Left cardiac atrium (tissue), 4 donors: ENCODE measurements around the gene PDZD2. TPM values are rescaled to one million over a fixed set of nuclear protein-coding genes. Genes with fewer than 3 reads are reported as not detected.

Experiments used
- ATAC-seq, 2 donors: fragments of 200-7000 bp; cut with Tn5 transposase; one replicate each; pipeline ENCODE4 v1.9.1; 2020; ENCODE audit warnings: mild to moderate bottlenecking in 2 of 2, moderate library complexity in 2 of 2
- DNase-seq: peaks from one replicate; pipeline ENCODE4 v3.0.0-alpha.2; 2020
- intact Hi-C, 2 donors: fragments of 100-400 bp; cut with DNase I; formaldehyde crosslinking; loops; one replicate each; pipeline versions ENCODE4 v1.14.1 to v1.15.1; 2022 to 2023
- total RNA-seq, 2 donors: library from RNA; stranded (reverse); fragmentation: NEBNext Ultra II Directional; extraction: Animal tissue kit (Norgen Biotek cat#: 25700); gene quantifications; one replicate each; pipeline ENCODE4 v1.2.1, GENCODE V29; 2021
- donor health status: DM: no; HTN: yes; CAD: no.
- donor health status: DM: no; HTN: yes; CAD: no; lungs with severe emphysema.
- donor health status: DM: yes; HTN: yes; CAD: no.
- donor health status: Dilated cardiomyopathy.

PDZD2 gene
- total RNA-seq, 2 donors from 2014 or later, result 66.2 to 77.3 TPM

DNA sequence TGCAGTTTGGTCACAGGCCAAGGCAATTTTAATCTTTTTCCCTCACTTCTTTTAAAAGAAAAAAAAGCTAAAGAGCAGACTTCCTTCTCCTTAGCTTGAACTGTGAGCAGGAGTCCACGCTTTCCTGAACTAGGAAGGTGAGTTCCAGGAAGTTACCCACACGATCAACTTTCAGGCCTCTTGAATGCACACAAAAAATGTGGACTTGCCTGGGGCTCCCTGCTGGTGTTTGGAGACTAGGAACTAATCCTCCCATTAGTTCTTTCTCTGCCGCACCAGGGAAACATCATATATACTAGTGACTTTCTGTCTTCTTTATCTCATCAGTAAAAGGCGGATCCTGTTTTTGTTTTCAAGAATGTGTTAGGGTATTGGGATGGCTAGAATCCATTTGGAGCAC lies 295.2 kb downstream of the PDZD2 start:
- DNase-seq (no peak), ATAC-seq (no peak)
- intact Hi-C loops, result loop anchor here in 1 of 2 donors (10.0 kb wide), 1 partner anchor 99 kb away; no protein-coding TSS in a partner anchor

DNA sequence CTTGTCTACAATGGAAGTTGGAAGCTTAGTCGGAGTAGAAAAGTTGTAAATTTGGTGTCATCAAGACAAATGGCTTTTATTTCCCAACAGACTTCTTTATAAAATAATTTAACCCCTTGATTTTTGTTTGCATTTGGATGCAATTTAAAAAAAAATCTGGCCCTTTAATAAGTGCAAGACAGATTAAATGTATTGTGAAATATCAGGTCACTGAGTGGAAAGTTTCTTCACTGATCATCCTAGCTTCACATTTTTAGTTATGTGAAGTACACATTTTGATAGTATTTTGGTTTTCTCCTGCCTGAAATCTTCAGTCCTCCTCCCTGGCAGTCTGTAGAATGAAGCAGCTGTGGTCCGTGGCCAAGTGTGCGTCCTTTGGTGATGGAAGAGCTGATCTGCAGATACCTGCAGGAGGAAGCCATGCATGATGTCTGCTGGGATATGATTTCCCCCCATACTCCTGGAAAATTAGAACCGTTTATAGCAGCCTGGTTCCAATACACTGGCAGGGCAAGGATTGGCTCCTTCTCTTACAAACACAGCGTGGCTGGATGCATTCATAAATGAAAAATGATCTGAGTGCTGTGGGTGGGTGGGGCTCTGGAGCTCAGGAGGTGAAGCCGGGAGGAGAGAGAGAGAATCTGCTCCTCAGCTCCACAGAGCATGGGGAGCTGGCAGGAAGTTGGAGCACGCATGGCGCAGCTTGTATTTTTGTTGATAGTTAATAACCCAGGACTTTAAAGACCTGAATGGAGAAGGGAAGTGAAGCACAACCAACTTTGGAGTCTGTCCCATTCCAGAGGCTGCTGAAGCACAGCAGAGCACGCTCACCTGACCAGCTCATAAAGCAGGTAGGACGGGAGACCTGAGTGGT lies 296.8 kb downstream of the PDZD2 start:
- intact Hi-C loops, result loop anchor here in 1 of 2 donors (10.0 kb wide), 1 partner anchor 101 kb away; no protein-coding TSS in a partner anchor
- no peak for DNase-seq
- ATAC-seq, result peak; percentile 67 to 79

DNA sequence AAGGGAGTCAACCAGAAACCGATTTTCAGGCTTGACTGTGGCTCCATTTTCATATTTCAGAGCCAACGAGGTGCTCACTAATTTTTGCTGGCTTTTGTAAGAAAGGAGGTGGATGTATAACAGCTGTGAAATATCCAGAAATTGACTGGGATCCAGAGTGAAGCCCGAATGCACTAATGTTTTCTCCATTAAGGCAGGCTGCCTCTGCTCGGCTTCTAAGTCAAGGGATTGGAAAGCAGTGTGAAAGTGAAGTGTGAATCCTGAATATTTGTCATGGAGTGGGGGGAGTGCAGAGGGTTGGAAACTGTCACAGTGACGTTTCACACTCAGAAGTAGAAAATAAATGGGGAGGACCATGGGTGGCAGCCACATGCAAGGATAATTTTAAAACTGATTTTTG lies 297.8 kb downstream of the PDZD2 start:
- ATAC-seq, result peak in 1 of 2 donors; percentile 9
- no peak for DNase-seq
- intact Hi-C loops, result loop anchor here in 1 of 2 donors (10.0 kb wide), 1 partner anchor 102 kb away; no protein-coding TSS in a partner anchor

GRCh38 chr5:31937226-31937625 lies 298.3 kb downstream of the PDZD2 start:
- ATAC-seq (peak in 1 of 2 donors; percentile 67), DNase-seq (no peak)
- intact Hi-C loops, result loop anchor here in 1 of 2 donors (10.0 kb wide), 1 partner anchor 102 kb away; no protein-coding TSS in a partner anchor

GRCh38 chr5:31937703-31938102 lies 298.8 kb downstream of the PDZD2 start:
- intact Hi-C loops, result loop anchor here in 1 of 2 donors (10.0 kb wide), 1 partner anchor 103 kb away; no protein-coding TSS in a partner anchor
- DNase-seq, result no peak
- no peak for ATAC-seq

DNA sequence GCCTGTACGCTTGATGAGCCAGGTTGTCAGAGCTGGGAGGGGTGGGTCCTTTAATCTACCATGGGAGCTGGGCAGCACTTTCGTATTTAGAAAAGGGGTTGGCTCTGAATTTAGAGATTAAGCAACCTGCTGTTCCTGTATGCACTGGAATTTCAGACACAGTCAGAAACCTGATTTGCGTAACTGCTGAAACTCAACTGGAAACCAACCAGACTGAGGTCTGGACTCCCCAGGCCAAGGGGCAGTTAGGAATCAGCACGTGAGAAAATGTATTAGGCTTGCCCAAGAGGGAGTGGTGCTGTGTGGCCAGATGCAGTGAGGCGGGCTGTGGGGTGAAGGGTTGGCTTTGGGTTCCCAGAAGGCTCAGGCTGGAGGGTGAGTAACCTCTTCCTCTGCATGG lies 300.2 kb downstream of the PDZD2 start:
- intact Hi-C loops, result loop anchor here in 1 of 2 donors (10.0 kb wide), 1 partner anchor 104 kb away; no protein-coding TSS in a partner anchor
- peak; percentile 81 to 88 for ATAC-seq
- peak; percentile 29 for DNase-seq

- intact Hi-C loops, result no loop called here
- DNase-seq (no peak), ATAC-seq (no peak)
These were observed 302.3 kb downstream of the PDZD2 start for GRCh38 chr5:31941151-31941755.

DNA sequence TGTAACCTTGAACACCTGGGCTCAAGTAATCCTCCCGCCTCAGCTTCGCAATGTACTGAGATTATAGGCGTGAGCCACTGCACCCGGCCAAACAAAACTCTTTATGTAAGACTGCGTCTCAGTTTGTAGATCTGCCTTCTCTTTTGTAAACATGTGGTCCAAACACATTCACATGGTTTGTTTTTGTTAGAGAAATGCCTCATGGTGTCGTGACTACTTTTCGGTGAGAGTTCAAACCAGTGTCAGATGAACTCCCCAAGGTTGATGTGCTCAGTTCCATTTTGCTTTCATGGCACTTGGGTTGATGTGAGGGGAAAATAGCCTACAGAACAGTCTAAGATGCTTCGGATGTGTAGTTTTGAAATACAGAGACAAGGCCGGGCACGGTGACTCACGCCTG lies 303.6 kb downstream of the PDZD2 start:
- no peak for ATAC-seq
- DNase-seq, result no peak
- intact Hi-C loops, result no loop called here

GRCh38 chr5:31944684-31945445 lies 305.9 kb downstream of the PDZD2 start:
- ATAC-seq (peak in 1 of 2 donors; percentile 17), DNase-seq (no peak)
- intact Hi-C loops, result no loop called here

DNA sequence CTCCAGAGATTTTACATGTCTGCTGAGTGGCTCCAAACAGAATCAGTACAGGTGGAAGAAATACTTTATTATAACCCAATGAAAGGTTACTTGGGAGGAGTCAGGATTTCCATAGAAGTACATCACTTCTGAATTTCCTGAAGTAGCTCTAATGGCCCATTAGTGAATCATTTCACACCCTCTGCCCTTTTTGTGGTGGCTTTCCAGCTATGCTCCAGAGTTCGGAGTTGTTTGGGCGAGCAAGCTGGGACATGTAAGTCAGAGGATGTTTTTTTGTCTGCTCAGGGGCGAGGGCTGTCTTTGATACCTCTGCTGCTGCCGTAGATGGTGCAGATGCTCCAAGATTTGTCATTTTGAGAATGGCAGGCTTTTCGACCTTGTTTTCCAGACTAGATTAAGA lies 309.1 kb downstream of the PDZD2 start:
- no peak for ATAC-seq
- DNase-seq, result no peak
- intact Hi-C loops, result no loop called here

- ATAC-seq, result no peak
- intact Hi-C loops, result no loop called here
- no peak for DNase-seq
These were observed 313.1 kb downstream of the PDZD2 start for GRCh38 chr5:31952067-31952466.

- intact Hi-C loops, result no loop called here
- DNase-seq, result no peak
- ATAC-seq, result no peak
These were observed 315.2 kb downstream of the PDZD2 start for GRCh38 chr5:31954091-31954490.

DNA sequence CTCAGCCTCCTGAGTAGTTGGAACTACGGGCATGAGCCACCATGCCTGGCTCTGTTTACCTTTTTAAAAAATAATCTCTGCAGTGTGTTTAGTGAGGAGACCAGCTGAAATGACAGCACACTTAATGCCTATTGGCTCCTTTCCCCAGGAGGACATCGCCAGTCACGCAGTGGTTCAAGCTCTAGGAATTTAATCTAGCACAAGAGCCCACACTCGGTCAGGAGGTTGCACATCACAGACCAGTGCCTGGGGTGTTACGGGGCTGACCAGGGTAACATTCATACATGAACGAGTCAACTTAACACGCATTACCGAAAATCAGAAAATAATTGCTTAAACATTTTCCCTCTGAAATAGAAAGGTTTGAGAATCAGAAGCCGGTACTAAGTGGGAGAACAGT lies 318.2 kb downstream of the PDZD2 start:
- ATAC-seq (peak; percentile 71 to 87), DNase-seq (no peak)
- intact Hi-C loops, result no loop called here

- intact Hi-C loops, result no loop called here
- ATAC-seq (peak; percentile 84 to 92), DNase-seq (peak; percentile 31)
These were observed 323.4 kb downstream of the PDZD2 start for GRCh38 chr5:31962351-31962751.

GRCh38 chr5:31962871-31963307 lies 324.0 kb downstream of the PDZD2 start:
- peak in 1 of 2 donors; percentile 40 for ATAC-seq
- DNase-seq, result no peak
- intact Hi-C loops, result no loop called here

DNA sequence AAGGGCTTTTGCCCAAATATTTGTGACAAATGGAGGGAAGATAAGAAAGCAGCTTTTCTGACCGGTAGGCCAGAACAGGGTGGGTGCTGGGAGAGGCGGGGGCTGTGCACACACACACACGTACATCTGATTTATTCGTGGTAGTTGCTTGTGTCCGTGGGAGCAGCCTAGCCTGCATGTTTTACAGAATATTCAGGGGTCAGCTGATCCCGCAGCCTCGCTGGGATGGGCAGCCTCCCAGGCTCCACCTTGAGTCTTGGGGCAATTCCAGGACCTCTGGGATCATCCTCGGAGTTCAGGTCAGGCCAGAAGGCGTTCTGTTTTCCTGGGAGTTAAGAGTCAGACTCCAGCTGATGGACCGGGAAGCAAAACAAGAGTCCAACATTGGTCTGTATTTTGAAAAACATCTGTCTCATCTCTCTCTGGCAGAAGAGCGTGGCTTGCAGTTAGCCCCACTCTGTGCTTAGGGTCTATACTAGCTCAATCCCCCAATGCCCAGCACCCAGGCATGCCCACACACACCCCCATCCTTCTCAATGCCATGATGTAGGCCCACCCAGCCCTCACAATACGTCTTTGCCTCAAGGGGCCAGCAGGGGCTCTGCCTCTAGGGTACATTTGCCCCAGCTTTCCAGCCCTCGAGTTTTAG lies 324.6 kb downstream of the PDZD2 start:
- ATAC-seq (peak; percentile 21 to 82), DNase-seq (peak; percentile 29)
- intact Hi-C loops, result no loop called here

GRCh38 chr5:31964007-31964360 lies 325.1 kb downstream of the PDZD2 start:
- ATAC-seq, result no peak
- DNase-seq, result no peak
- intact Hi-C loops, result no loop called here

DNA sequence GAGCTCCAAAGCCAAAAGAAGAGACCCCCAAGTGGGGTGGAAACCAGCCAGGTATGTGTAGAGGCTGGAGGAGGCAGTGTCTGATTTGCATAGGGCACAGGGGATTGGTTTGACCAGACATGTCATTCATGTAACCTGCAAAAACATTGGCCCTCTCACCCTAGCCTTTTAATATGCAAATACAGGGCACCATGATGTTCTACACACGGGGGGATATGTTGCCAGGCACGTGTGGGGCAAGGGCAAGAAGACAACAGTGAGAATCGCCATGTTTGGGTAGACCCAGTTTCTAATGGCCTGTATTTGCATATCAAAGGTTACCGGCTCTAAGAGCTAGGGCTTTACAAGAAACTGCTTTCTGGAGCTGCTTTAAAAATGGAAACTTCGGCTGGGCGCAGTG lies 326.3 kb downstream of the PDZD2 start:
- DNase-seq (no peak), ATAC-seq (no peak)
- intact Hi-C loops, result no loop called here

DNA sequence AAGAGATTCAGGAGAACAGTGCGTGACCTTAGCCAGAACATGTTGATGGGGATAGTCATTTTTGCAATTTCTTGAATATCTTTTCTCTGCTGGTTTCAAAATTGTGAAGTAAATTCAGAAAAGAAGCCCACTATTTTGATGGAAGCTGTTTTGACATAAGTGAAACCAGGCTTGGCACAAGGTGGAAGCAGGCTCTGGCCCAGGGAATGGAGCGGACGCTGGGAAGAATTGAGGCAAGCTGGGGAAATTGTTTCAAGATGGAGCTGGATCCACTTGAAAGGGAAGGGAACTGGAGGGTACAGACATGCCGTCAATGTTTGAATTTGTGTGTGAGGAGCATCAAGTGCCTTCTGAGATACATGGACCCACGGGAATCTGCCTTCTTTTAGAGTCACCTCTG lies 328.0 kb downstream of the PDZD2 start:
- DNase-seq (no peak), ATAC-seq (no peak)
- intact Hi-C loops, result no loop called here
